WTC11 (cell line): ENCODE measurements around the gene DNAI1. TPM values are rescaled to one million over a fixed set of nuclear protein-coding genes. Genes with fewer than 3 reads are reported as not detected.
A peak's percentile ranks its signal among the peaks of the same experiment; 100 is the strongest.

Experiments used
- ATAC-seq: fragments of 200-7000 bp; cut with Tn5 transposase; 2 replicates; pipeline ENCODE4 v1.10.0; 2021; ENCODE audit warnings: mild to moderate bottlenecking, moderate library complexity
- CTCF ChIA-PET: fragments of 300-600 bp; sonication (Branson Sonifier 250); formaldehyde crosslinking; loops from one replicate; lab custom pipeline; 2021; ENCODE audit warnings: antibody characterized with exemption; lab: Charles Lee
- POLR2A ChIA-PET: fragments of 350-600 bp; sonication (Branson Sonifier 250); formaldehyde crosslinking; loops from one replicate; lab custom pipeline; 2021; ENCODE audit warnings: antibody characterized with exemption; lab: Charles Lee
- DNase-seq: peaks from one replicate; pipeline ENCODE4 v3.0.0; 2021; ENCODE audit warnings: low spot score
- H3K27ac Mint-ChIP-seq: 2 replicates; pipeline ENCODE4 v1.8.0; 2021; ENCODE audit warnings: mixed read lengths
- H3K27me3 Mint-ChIP-seq: 2 replicates; pipeline ENCODE4 v1.8.0; 2021; ENCODE audit warnings: low read depth, mild to moderate bottlenecking, moderate library complexity, mixed read lengths
- H3K36me3 Mint-ChIP-seq: 2 replicates; pipeline ENCODE4 v1.8.0; 2021; ENCODE audit warnings: mixed read lengths
- H3K4me1 Mint-ChIP-seq: 2 replicates; pipeline ENCODE4 v1.8.0; 2022; ENCODE audit warnings: mixed read lengths
- H3K4me3 Mint-ChIP-seq: 2 replicates; pipeline ENCODE4 v1.8.0; 2021; ENCODE audit warnings: mild to moderate bottlenecking, moderate library complexity, mixed read lengths
- H3K9me3 Mint-ChIP-seq: 2 replicates; pipeline ENCODE4 v1.8.0; 2021; ENCODE audit warnings: mixed read lengths
- ETV6 ChIP-seq: sonication (generic); formaldehyde crosslinking; IDR thresholded peaks from 2 replicates; pipeline ENCODE4 v1.8.1; 2022; ENCODE audit warnings: mild to moderate bottlenecking, missing genetic modification reagents
- GRHL2 ChIP-seq: fragments of 250-450 bp; sonication (Bioruptor Pico); IDR thresholded peaks from 2 replicates; pipeline ENCODE4 v1.8.0; 2022; ENCODE audit warnings: mild to moderate bottlenecking, moderate library complexity; ENCODE audit not compliant: insufficient replicate concordance, severe bottlenecking
- KAT7 ChIP-seq: sonication (generic); formaldehyde crosslinking; IDR thresholded peaks from 2 replicates; pipeline ENCODE4 v1.8.1; 2023; ENCODE audit warnings: missing genetic modification reagents, mild to moderate bottlenecking, borderline replicate concordance
- MYBL2 ChIP-seq: sonication (generic); formaldehyde crosslinking; IDR thresholded peaks from 2 replicates; pipeline ENCODE4 v1.8.1; 2023; ENCODE audit warnings: mild to moderate bottlenecking, moderate library complexity, missing genetic modification reagents
- NFATC4 ChIP-seq: fragments of 250-450 bp; sonication (Bioruptor Pico); IDR thresholded peaks from 2 replicates; pipeline ENCODE4 v1.9.0; 2021; ENCODE audit warnings: mild to moderate bottlenecking
- NFYB ChIP-seq: sonication (generic); formaldehyde crosslinking; conservative IDR thresholded peaks from 2 replicates; pipeline ENCODE4 v1.8.0; 2022; ENCODE audit warnings: low read depth, missing genetic modification reagents
- ZNF138 ChIP-seq: sonication (generic); formaldehyde crosslinking; conservative IDR thresholded peaks from 2 replicates; pipeline ENCODE4 v1.8.1; 2022; ENCODE audit warnings: mild to moderate bottlenecking, moderate library complexity, missing genetic modification reagents
- ZNF317 ChIP-seq: sonication (generic); formaldehyde crosslinking; IDR thresholded peaks from 2 replicates; pipeline ENCODE4 v1.8.1; 2023; ENCODE audit warnings: low read depth, mild to moderate bottlenecking, moderate library complexity, missing genetic modification reagents, borderline replicate concordance
- ZNF671 ChIP-seq: fragments of 250-450 bp; sonication (Bioruptor Pico); IDR thresholded peaks from 2 replicates; pipeline ENCODE4 v1.8.0; 2021; ENCODE audit warnings: mild to moderate bottlenecking
- total RNA-seq: library from RNA; stranded (reverse); gene quantifications from 3 replicates; pipeline ENCODE4 v1.2.3, GENCODE V29; 2021
- TF ChIP-seq, protein P1 (sequence below): sonication (generic); formaldehyde crosslinking; IDR thresholded peaks from 2 replicates; pipeline ENCODE4 v1.8.0; 2022; ENCODE audit warnings: mild to moderate bottlenecking, missing genetic modification reagents
- TF ChIP-seq, protein P2 (sequence below): sonication (generic); formaldehyde crosslinking; IDR thresholded peaks from 2 replicates; pipeline ENCODE4 v1.8.0; 2022; ENCODE audit warnings: mild to moderate bottlenecking, missing genetic modification reagents
- TF ChIP-seq, protein P3 (sequence below): sonication (generic); formaldehyde crosslinking; IDR thresholded peaks from 2 replicates; pipeline ENCODE4 v1.8.0; 2023; ENCODE audit warnings: mild to moderate bottlenecking, missing genetic modification reagents
- TF ChIP-seq, protein P4 (sequence below): sonication (generic); formaldehyde crosslinking; conservative IDR thresholded peaks from 2 replicates; pipeline ENCODE4 v1.8.1; 2023; ENCODE audit warnings: mild to moderate bottlenecking, low read depth, missing genetic modification reagents, moderate library complexity
- TF ChIP-seq, protein P5 (sequence below): sonication (generic); formaldehyde crosslinking; IDR thresholded peaks from 2 replicates; pipeline ENCODE4 v1.8.1; 2022; ENCODE audit warnings: missing genetic modification reagents, borderline replicate concordance
- TF ChIP-seq, protein P6 (sequence below): fragments of 250-450 bp; sonication (Bioruptor Pico); IDR thresholded peaks from 2 replicates; pipeline ENCODE4 v1.9.0; 2021; ENCODE audit warnings: mild to moderate bottlenecking
- TF ChIP-seq, protein P7 (sequence below): sonication (generic); formaldehyde crosslinking; IDR thresholded peaks from 2 replicates; pipeline ENCODE4 v1.8.1; 2023; ENCODE audit warnings: mild to moderate bottlenecking, missing genetic modification reagents
- TF ChIP-seq, protein P8 (sequence below): fragments of 250-450 bp; sonication (Bioruptor Pico); IDR thresholded peaks from 2 replicates; pipeline ENCODE4 v1.8.0; 2021; ENCODE audit warnings: mild to moderate bottlenecking

Gene DNAI1
- total RNA-seq, 1 experiment from 2014 or later: 2.1 TPM

DNA sequence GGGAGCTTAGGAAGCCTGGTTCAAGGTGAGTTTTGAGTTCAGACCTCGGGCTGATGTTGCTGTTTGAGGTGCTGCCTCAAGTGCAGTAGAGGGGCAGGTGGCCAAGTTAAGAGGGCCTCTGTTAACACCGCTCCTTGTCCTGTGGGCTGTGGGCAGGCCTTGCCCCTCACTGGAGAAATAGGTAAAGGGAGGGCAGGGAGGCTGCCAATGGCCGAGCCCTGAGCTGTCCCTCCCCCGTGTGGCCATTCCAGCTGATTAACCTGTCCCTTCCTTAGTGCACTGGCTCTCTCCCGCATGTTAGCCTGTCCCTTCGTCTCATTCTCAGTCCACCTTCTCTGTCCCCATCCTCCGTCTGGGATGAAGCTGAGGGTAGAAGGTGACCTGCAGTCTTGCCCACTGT lies 109.5 kb downstream of the DNAI1 start:
- H3K27me3 Mint-ChIP-seq: no peaks in the 10 kb centered on the region; the same call in 1 of the 2 replicates
- POLR2A ChIA-PET: no interaction called here
- no peak overlapping the region for H3K27ac Mint-ChIP-seq

DNA sequence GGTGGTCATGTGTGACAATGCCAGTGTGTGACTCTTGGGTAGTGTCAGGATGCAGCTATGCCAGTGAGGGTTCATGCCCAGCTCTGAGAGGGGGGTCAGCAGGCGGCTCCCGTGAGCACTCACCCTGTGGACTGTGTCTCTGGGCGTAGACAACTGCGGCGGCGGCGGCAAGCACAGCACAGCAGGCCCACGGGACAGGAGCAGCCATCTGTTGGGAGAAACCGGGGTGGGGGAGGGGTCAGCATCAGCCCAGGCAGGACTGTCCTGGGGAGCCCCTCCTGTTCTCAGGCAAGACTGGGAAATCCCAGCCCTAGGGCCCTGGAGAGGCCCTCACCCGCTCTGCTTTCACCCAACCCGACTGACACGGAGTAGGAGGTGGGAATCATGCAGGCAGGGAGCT lies 110.2 kb downstream of the DNAI1 start:
- Mint-ChIP-seq H3K4me3 (no peak overlapping the region), H3K36me3 (no peaks in the 10 kb centered on the region), H3K9me3 (no peaks in the 10 kb centered on the region), H3K27me3 (no peaks in the 10 kb centered on the region; the same call in 1 of the 2 replicates), H3K27ac (no peak overlapping the region), H3K4me1 (peaks cover 30% of the 10 kb centered on the region)
- POLR2A ChIA-PET: no interaction called here
- ATAC-seq: peak; percentile 26
- DNase-seq: no peak
- CTCF ChIA-PET: interaction anchor here (1.9 to 4.1 kb wide), 5 partner anchors 11 to 165 kb away, joined by 5 to 31 read pairs (median 8); no protein-coding TSS in a partner anchor
- TF ChIP-seq, protein P1, sequence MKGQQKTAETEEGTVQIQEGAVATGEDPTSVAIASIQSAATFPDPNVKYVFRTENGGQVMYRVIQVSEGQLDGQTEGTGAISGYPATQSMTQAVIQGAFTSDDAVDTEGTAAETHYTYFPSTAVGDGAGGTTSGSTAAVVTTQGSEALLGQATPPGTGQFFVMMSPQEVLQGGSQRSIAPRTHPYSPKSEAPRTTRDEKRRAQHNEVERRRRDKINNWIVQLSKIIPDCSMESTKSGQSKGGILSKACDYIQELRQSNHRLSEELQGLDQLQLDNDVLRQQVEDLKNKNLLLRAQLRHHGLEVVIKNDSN (CRISPR knock-in tag): peak; percentile 28; the same call in 1 of the 2 replicates
- no peak for TF ChIP-seq ZNF317

More for the DNA sequence above, 109.5 kb downstream of the DNAI1 start:
- peaks cover 26% of the 10 kb centered on the region for H3K4me1 Mint-ChIP-seq
- ATAC-seq: no peak
- CTCF ChIA-PET: interaction anchor here (1.9 to 4.1 kb wide), 5 partner anchors 12 to 164 kb away, joined by 5 to 31 read pairs (median 8); no protein-coding TSS in a partner anchor
- TF ChIP-seq KAT7: no peak
- H3K4me3 Mint-ChIP-seq: no peak overlapping the region
- no peaks in the 10 kb centered on the region for H3K9me3 Mint-ChIP-seq
- H3K36me3 Mint-ChIP-seq: no peaks in the 10 kb centered on the region
- no peak for DNase-seq

DNA sequence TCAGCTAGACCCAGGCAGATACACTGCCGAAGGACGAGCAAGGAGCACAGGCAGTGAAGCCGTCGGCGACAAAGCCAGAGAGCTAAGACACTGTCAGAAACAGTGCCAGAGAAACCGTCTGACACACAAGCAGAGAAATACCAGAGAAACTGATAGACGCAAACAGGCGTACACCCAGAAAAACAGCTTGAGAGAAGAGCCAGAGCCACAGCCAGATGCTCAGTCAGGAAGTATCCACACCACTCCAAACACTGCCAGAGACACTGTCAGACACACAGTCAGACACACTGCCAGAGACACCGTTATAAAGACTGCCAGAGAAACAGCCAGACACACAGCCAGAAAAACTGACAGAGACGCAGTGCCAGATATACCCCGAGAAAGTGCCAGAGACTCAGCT lies 111.8 kb downstream of the DNAI1 start:
- DNase-seq (no peak), ATAC-seq (no peak)
- Mint-ChIP-seq H3K27ac (0 out of 2 replicates have a peak overlapping the region, but pooled peaks have one; percentile 13), H3K4me1 (peaks cover 27% of the 10 kb centered on the region), H3K9me3 (no peaks in the 10 kb centered on the region), H3K4me3 (no peak overlapping the region), H3K27me3 (peaks cover 2% of the 10 kb centered on the region; the same call in 1 of the 2 replicates), H3K36me3 (no peaks in the 10 kb centered on the region)
- CTCF ChIA-PET: interaction anchor here (1.1 to 2.1 kb wide), 6 partner anchors 8 to 167 kb away, joined by 3 to 16 read pairs (median 8); no protein-coding TSS in a partner anchor
- POLR2A ChIA-PET: interaction anchor here (0.8 kb wide), 1 partner anchor 12 kb away, joined by 3 read pairs; no protein-coding TSS in a partner anchor
- TF ChIP-seq, protein P2, sequence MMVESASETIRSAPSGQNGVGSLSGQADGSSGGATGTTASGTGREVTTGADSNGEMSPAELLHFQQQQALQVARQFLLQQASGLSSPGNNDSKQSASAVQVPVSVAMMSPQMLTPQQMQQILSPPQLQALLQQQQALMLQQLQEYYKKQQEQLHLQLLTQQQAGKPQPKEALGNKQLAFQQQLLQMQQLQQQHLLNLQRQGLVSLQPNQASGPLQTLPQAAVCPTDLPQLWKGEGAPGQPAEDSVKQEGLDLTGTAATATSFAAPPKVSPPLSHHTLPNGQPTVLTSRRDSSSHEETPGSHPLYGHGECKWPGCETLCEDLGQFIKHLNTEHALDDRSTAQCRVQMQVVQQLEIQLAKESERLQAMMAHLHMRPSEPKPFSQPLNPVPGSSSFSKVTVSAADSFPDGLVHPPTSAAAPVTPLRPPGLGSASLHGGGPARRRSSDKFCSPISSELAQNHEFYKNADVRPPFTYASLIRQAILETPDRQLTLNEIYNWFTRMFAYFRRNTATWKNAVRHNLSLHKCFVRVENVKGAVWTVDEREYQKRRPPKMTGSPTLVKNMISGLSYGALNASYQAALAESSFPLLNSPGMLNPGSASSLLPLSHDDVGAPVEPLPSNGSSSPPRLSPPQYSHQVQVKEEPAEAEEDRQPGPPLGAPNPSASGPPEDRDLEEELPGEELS (CRISPR knock-in tag): no peak
- TF ChIP-seq, protein P3, sequence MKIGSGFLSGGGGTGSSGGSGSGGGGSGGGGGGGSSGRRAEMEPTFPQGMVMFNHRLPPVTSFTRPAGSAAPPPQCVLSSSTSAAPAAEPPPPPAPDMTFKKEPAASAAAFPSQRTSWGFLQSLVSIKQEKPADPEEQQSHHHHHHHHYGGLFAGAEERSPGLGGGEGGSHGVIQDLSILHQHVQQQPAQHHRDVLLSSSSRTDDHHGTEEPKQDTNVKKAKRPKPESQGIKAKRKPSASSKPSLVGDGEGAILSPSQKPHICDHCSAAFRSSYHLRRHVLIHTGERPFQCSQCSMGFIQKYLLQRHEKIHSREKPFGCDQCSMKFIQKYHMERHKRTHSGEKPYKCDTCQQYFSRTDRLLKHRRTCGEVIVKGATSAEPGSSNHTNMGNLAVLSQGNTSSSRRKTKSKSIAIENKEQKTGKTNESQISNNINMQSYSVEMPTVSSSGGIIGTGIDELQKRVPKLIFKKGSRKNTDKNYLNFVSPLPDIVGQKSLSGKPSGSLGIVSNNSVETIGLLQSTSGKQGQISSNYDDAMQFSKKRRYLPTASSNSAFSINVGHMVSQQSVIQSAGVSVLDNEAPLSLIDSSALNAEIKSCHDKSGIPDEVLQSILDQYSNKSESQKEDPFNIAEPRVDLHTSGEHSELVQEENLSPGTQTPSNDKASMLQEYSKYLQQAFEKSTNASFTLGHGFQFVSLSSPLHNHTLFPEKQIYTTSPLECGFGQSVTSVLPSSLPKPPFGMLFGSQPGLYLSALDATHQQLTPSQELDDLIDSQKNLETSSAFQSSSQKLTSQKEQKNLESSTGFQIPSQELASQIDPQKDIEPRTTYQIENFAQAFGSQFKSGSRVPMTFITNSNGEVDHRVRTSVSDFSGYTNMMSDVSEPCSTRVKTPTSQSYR (CRISPR knock-in tag): no peak
- TF ChIP-seq, protein P4, sequence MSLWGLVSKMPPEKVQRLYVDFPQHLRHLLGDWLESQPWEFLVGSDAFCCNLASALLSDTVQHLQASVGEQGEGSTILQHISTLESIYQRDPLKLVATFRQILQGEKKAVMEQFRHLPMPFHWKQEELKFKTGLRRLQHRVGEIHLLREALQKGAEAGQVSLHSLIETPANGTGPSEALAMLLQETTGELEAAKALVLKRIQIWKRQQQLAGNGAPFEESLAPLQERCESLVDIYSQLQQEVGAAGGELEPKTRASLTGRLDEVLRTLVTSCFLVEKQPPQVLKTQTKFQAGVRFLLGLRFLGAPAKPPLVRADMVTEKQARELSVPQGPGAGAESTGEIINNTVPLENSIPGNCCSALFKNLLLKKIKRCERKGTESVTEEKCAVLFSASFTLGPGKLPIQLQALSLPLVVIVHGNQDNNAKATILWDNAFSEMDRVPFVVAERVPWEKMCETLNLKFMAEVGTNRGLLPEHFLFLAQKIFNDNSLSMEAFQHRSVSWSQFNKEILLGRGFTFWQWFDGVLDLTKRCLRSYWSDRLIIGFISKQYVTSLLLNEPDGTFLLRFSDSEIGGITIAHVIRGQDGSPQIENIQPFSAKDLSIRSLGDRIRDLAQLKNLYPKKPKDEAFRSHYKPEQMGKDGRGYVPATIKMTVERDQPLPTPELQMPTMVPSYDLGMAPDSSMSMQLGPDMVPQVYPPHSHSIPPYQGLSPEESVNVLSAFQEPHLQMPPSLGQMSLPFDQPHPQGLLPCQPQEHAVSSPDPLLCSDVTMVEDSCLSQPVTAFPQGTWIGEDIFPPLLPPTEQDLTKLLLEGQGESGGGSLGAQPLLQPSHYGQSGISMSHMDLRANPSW (CRISPR knock-in tag): no peak
- TF ChIP-seq ZNF671 (no peak), MYBL2 (CRISPR knock-in tag) (no peak), NFYB (CRISPR knock-in tag) (no peak), NFATC4 (CRISPR knock-in tag) (no peak), ZNF138 (CRISPR knock-in tag) (no peak), ETV6 (no peak), GRHL2 (CRISPR knock-in tag) (no peak)
- TF ChIP-seq, protein P5, sequence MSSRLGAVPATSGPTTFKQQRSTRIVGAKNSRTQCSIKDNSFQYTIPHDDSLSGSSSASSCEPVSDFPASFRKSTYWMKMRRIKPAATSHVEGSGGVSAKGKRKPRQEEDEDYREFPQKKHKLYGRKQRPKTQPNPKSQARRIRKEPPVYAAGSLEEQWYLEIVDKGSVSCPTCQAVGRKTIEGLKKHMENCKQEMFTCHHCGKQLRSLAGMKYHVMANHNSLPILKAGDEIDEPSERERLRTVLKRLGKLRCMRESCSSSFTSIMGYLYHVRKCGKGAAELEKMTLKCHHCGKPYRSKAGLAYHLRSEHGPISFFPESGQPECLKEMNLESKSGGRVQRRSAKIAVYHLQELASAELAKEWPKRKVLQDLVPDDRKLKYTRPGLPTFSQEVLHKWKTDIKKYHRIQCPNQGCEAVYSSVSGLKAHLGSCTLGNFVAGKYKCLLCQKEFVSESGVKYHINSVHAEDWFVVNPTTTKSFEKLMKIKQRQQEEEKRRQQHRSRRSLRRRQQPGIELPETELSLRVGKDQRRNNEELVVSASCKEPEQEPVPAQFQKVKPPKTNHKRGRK (CRISPR knock-in tag): no peak
- TF ChIP-seq, protein P6, sequence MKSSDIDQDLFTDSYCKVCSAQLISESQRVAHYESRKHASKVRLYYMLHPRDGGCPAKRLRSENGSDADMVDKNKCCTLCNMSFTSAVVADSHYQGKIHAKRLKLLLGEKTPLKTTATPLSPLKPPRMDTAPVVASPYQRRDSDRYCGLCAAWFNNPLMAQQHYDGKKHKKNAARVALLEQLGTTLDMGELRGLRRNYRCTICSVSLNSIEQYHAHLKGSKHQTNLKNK (CRISPR knock-in tag): no peak
- TF ChIP-seq, protein P7, sequence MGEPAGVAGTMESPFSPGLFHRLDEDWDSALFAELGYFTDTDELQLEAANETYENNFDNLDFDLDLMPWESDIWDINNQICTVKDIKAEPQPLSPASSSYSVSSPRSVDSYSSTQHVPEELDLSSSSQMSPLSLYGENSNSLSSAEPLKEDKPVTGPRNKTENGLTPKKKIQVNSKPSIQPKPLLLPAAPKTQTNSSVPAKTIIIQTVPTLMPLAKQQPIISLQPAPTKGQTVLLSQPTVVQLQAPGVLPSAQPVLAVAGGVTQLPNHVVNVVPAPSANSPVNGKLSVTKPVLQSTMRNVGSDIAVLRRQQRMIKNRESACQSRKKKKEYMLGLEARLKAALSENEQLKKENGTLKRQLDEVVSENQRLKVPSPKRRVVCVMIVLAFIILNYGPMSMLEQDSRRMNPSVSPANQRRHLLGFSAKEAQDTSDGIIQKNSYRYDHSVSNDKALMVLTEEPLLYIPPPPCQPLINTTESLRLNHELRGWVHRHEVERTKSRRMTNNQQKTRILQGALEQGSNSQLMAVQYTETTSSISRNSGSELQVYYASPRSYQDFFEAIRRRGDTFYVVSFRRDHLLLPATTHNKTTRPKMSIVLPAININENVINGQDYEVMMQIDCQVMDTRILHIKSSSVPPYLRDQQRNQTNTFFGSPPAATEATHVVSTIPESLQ: no peak
- TF ChIP-seq, protein P8, sequence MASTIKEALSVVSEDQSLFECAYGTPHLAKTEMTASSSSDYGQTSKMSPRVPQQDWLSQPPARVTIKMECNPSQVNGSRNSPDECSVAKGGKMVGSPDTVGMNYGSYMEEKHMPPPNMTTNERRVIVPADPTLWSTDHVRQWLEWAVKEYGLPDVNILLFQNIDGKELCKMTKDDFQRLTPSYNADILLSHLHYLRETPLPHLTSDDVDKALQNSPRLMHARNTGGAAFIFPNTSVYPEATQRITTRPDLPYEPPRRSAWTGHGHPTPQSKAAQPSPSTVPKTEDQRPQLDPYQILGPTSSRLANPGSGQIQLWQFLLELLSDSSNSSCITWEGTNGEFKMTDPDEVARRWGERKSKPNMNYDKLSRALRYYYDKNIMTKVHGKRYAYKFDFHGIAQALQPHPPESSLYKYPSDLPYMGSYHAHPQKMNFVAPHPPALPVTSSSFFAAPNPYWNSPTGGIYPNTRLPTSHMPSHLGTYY (CRISPR knock-in tag): no peak
